ENCODE results near the gene EPPIN.

The EPPIN gene

GRCh38 chr20:45527294-45527693, 19.9 kb downstream of the EPPIN start:
- no peak for DNase-seq

- DNase-seq = no peak
These were observed 23.4 kb downstream of the EPPIN start for GRCh38 chr20:45523821-45524220.

DNA sequence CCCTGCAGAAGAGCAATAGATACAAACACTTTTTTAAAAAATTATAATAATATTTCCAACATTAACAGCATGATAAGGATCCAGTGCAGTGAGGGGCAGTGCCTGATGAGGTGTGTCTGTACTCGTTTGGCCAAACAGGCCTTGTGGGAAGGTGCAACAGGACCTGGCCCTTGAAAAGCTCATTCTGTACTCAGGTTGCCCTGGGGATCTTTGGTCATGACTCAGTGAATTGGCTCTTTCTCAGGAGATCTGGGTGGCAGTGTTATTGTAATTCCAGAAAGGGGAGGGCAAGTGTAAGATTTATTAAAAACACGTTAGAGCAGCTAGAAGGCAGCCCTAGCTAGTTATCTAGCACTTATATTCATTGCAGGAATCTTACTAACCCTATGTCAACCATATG, 28.9 kb downstream of the EPPIN start:
- DNase-seq = no peak

DNA sequence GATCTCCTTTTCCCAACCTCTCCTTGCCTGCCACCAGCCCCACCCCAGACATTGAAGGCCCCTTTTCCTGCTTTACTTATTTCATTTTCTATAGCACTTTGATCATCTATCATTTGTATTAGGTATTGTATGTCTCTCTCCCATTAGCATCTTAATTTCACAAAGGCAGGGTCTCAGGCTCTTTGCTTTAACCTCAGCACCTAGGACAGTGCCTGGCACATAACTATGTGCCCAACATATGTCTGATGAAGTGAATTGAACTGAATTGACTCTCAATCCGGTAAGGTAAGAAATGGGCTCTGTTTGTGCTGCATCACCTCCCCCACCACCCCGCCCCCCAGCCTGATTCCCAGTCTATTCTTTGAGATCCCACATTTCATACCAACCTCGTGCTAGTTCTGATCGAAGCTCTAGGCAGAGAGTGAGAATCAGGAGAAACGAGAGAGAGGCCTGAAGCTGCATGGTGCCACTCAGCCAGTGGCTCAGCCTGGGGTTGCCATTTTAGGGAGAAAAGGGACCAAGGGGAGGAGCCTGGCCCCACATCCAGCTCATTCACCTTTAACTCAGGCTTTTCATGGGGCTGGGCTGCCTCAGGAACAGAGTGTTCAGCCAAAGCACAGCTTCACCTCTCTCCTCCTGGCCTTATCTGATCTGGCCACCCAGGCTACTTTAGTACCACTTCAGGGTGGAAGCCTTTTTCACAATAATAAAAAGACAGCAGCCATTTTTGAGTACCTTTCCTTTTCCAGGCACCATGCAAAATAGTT, 31.9 kb downstream of the EPPIN start, which contains the start of gene SPINT3:
TSS of gene SPINT3 (minus strand) at position 476 of the 767 bp plus-strand sequence. CDS start at position 462, 14 bp downstream.
- no peak for DNase-seq

- DNase-seq = no peak
These were observed 36.8 kb downstream of the EPPIN start for GRCh38 chr20:45510242-45510862.

DNA sequence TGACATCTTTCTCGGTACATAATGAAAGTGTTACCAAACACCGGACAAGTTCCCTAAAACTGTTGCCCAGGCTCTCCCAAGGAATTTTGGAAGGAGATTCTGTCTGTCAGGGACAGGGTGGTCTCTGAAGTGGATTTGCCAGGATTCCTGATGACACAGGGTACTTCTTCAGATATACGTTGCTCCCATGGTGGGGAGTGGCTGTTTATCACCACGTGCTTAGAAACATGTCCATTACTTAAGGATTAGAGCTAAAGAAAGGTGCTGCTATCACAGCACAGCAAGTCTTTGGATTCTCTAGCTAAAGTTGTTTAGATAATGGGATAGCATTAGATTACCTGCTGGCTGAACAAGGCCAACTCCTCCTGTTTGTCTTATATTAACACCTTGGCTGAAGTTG, 38.1 kb downstream of the EPPIN start:
- DNase-seq = no peak

- no peak for DNase-seq
These were observed 38.9 kb downstream of the EPPIN start for GRCh38 chr20:45508068-45508886.

GRCh38 chr20:45507011-45507820, 40.0 kb downstream of the EPPIN start:
- DNase-seq = no peak

- DNase-seq = no peak
These were observed 40.8 kb downstream of the EPPIN start for GRCh38 chr20:45506398-45506797.

- no peak for DNase-seq
These were observed 43.8 kb downstream of the EPPIN start for GRCh38 chr20:45503403-45503802.

- no peak for DNase-seq
These were observed 44.6 kb downstream of the EPPIN start for GRCh38 chr20:45502561-45502960.

DNA sequence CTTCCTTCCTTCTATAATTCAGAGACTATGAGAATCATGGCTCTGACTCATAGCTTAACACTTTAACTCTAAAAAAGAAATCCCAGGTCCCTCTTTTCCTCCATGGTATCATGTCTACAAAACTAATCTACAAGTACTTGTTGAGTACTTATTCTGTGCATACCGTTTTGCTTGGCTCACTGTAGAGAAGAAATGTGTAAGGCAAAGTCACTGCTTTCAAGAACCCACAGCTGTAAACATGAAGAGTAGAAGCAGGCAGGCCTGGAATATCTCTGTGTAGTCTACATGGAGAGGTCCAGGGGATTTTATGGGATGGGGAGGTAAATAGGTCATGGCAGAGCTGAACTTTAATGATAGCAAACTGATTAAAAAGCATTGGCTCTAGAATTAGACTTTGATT, 45.6 kb downstream of the EPPIN start:
- DNase-seq = no peak

GRCh38 chr20:45500022-45500421, 47.2 kb downstream of the EPPIN start:
- no peak for DNase-seq

DNA sequence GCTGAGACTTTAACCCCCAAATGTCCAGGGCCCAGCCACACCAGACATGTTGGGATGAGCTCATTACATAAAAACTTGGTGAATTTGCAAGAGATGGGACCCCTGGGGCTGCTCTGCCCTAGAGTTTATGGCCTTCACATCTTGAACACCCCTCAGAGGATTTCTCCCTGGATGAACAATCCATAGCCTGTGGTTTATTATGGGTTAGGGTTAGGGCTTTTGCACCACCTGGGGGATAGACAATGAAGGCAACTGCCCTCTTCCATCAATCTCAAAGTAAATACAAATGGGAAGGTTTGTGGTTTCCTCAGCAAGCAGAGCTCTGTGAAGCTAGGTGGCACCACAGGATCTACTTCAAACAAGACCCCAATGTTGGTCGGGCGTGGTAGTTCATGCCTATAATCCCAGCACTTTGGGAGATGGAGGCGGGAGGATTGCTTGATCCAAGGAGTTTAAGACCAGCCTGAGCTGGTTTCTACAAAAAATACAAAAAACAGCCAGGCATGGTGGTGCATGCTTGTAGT, 49.2 kb downstream of the EPPIN start:
- DNase-seq = no peak

DNA sequence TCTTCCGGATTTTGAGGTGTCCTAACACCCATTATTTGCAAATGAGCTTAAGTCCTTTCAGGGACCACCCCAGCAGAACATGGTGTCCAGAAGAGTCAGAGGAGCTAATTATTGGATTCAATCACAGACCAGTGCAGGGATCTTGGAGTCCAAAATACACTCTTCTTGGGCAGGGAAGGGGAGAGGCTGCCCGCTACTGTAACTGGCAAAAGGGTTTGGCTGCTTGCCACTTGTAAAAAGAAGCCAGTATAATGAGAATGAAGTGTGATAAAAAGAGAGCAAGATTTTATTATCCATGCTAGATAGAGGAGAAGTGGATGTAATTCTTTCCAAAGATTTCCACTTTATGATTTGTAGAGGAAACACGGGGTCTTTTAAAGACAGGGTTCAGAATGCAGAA, 51.0 kb downstream of the EPPIN start:
- no peak for DNase-seq

- no peak for DNase-seq
These were observed 51.7 kb downstream of the EPPIN start for GRCh38 chr20:45495501-45495941.
